Mucosa of descending colon (tissue), 3 donors: Measurements from ENCODE around the gene FANCE. TPM values are rescaled to one million over a fixed set of nuclear protein-coding genes. Genes with fewer than 3 reads are reported as not detected.

ENCODE experiments used
- ATAC-seq: fragments of 200-7000 bp; cut with Tn5 transposase; one replicate; pipeline ENCODE4 v1.9.1; 2020; ENCODE audit warnings: mild to moderate bottlenecking, moderate library complexity
- DNase-seq, 3 donors: peaks; one replicate each; pipeline ENCODE4 v3.0.0-alpha.2; 2020
- H3K36me3 ChIP-seq: fragments of 200-600 bp; one replicate; pipeline ENCODE4 v1.8.0; 2021; ENCODE audit warnings: low read depth, mild to moderate bottlenecking
- H3K4me1 ChIP-seq: fragments of 200-600 bp; one replicate; pipeline ENCODE4 v1.8.0; 2021; ENCODE audit warnings: low read depth, mild to moderate bottlenecking
- H3K4me3 ChIP-seq: fragments of 200-600 bp; one replicate; pipeline ENCODE4 v1.8.0; 2021; ENCODE audit warnings: mild to moderate bottlenecking
- H3K9me3 ChIP-seq: fragments of 200-600 bp; one replicate; pipeline ENCODE4 v1.8.0; 2021; ENCODE audit warnings: mild to moderate bottlenecking
- intact Hi-C, 2 donors: fragments of 100-400 bp; cut with DNase I in 1 of 2; cut with micrococcal nuclease in 1 of 2; formaldehyde crosslinking; loops; one replicate each; pipeline versions ENCODE4 v1.11.0 to v1.11.1; 2022; cut with DNase I, micrococcal nuclease
- total RNA-seq, 3 donors: library from RNA; stranded (reverse); fragmentation: NEBNext Ultra II Directional in 2 of 3; extraction: Animal tissue kit (Norgen Biotek cat#: 25700) in 2 of 3; gene quantifications; one replicate each; pipeline versions ENCODE4 v1.2.1 to v1.2.4, GENCODE V29; 2021 to 2023
- TF ChIP-seq, protein P1 (sequence below): fragments of 200-600 bp; IDR thresholded peaks from one replicate; pipeline ENCODE4 v1.8.0; 2022; ENCODE audit warnings: antibody characterized with exemption, mild to moderate bottlenecking
- donor health status: DM: no; HTN: no; CAD: no; lungs with moderate emphysema.
- donor health status: DM: no; HTN: no; CAD: no.
- donor health status: DM: no; HTN: yes; CAD: no.

Gene FANCE
- total RNA-seq, 3 donors from 2014 or later, result 4.1 to 5.0 (median 4.4) TPM

DNA sequence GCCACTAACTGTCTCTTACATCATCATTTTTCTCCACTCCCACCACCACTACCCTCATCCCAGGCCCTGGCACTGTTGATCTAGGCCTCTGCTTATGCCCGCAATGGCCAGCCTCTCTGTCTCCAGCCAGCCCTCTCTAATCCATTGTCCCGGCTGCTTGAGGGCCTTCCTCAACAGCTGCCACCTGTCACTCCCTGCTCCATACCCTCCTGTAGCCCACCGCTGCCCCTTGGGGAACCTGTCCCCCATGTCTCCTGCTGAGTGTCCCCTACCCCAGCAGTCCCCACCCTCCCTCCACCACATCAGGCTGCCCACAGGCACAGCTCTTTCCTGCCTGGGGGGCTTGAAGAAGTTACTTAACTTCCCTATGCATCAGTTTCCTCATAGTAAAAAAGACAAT lies 31.4 kb downstream of the FANCE start:
- Histone ChIP-seq H3K9me3 (no peaks in the 10 kb centered on the region), H3K36me3 (no peaks in the 10 kb centered on the region), H3K4me3 (no peak overlapping the region), H3K4me1 (peaks cover 26% of the 10 kb centered on the region)
- no peak for DNase-seq
- no peak for ATAC-seq
- TF ChIP-seq, protein P1, sequence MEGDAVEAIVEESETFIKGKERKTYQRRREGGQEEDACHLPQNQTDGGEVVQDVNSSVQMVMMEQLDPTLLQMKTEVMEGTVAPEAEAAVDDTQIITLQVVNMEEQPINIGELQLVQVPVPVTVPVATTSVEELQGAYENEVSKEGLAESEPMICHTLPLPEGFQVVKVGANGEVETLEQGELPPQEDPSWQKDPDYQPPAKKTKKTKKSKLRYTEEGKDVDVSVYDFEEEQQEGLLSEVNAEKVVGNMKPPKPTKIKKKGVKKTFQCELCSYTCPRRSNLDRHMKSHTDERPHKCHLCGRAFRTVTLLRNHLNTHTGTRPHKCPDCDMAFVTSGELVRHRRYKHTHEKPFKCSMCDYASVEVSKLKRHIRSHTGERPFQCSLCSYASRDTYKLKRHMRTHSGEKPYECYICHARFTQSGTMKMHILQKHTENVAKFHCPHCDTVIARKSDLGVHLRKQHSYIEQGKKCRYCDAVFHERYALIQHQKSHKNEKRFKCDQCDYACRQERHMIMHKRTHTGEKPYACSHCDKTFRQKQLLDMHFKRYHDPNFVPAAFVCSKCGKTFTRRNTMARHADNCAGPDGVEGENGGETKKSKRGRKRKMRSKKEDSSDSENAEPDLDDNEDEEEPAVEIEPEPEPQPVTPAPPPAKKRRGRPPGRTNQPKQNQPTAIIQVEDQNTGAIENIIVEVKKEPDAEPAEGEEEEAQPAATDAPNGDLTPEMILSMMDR, result no peak
- intact Hi-C loops, result no loop called here

DNA sequence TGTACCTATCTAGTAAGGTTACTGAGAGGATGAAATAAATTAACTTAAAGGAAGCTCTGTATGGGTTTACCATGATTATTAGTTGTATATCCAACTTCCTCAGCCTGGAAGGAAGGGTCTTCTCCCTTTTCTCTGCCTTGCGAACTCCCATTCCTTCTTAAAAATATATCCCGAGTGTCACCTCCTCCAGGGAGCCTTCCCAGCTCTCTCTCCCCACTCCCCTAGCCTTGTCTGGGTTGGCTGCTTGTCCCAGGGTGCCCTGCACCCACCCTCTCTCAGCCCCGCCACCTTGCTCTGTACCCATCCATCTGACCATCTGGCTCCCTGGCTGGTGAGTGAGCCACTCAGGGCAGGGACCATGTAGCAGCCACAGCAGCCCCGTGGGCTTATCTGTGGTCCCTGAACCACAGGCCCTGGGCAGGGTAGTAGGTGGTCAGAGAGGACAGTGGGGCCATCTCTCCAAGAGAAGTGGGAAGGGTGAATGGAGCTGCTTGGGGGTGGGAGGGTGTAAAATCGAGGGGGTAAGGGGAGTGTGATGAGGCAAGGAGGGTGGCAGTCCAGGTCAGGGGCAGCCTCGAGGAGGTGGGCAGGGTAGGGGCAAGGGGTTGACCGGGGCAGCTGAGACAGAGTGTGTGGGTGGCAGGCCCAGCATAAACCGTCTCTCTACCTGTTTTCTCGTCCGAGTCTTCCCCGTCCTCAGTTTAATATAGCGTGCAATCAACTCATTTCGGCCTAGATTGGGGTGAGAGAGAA lies 31.9 kb downstream of the FANCE start:
- no peak for ATAC-seq
- TF ChIP-seq, protein P1, result no peak
- Histone ChIP-seq H3K4me3 (no peak overlapping the region), H3K4me1 (peaks cover 28% of the 10 kb centered on the region), H3K9me3 (no peaks in the 10 kb centered on the region), H3K36me3 (no peaks in the 10 kb centered on the region)
- no peak for DNase-seq
- intact Hi-C loops, result no loop called here

DNA sequence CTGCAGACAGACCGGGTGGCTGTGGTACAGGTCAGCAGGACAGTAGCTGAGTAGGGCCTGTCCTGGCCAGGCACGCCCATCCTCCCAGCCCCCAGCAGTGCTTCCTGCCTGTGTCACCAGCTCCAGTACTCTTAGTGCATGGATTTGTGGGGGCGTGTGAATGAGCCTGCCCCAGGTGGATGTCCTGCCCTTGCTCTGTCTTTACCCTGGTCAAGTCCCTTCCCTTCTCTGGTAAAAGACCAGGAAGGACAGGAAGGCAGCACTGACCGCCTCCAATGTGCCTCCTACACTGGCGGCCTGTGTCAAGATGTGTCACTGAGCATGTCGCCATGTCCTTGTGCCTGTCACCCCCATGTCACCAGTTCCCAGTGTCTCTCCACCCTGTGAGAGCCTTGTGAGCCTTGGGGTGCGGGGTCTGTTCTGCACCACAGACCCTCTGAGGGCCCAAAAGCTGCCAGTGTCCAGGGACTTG lies 32.8 kb downstream of the FANCE start:
- no peak for ATAC-seq
- no peak overlapping the region for H3K4me3 ChIP-seq
- no peaks in the 10 kb centered on the region for H3K9me3 ChIP-seq
- peak in 1 of 3 donors; percentile 48 for DNase-seq
- intact Hi-C loops, result no loop called here
- H3K4me1 ChIP-seq, result peaks cover 30% of the 10 kb centered on the region
- TF ChIP-seq, protein P1, result no peak
- H3K36me3 ChIP-seq, result no peaks in the 10 kb centered on the region

GRCh38 chr6:35485402-35485877 lies 33.3 kb downstream of the FANCE start:
- DNase-seq (peak; percentile 74 to 85 (median 84)), ATAC-seq (peak; percentile 75)
- TF ChIP-seq, protein P1, result no peak
- Histone ChIP-seq H3K36me3 (no peaks in the 10 kb centered on the region), H3K4me3 (no peak overlapping the region), H3K4me1 (peaks cover 30% of the 10 kb centered on the region), H3K9me3 (no peaks in the 10 kb centered on the region)
- intact Hi-C loops, result no loop called here

DNA sequence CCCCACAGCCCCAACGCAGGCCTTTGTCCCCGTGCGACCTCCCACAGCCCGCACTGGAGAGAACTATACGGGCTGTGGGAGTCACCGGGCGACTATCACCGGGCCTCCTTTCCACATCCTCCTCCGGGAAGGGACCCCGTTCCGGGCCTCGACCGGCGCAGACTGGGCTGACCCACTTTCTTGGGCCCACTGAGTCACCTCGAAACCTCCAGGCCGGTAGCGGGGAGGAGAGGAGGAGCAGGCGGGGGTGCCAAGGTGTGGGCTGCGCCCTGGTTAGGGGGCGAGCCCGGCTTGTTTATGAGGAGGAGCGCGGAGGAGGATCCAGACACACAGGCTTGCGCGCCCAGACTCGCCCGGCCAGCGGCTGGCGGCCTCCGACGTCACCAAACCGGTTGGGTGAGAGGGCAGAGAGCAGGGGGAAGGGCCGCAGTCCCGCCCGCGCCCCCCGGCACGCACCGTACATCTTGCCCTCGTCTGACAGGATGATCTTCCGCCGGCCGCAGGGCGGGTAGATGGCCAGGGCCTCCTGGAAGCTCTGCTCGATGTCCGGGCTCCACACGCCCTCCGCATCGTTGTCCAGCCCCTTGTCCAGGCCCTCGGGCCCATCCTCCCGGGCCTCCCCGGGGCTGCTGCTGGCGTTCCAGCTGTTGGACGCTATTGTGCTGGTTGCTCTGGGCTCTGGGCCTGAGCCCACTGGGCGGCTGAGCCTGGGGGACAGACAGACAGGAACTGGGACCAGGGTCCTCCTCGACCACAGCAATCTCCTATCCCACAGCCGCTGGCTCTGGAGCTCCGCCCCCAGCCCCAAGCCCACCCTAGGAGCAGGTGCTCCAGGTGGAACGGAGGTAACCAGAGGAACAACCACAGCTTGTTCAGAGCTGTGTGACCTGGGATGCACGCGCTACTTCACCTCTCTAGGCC lies 34.1 kb downstream of the FANCE start:
- intact Hi-C loops, result no loop called here
- peak; percentile 89 to 94 (median 92) for DNase-seq
- Histone ChIP-seq H3K4me3 (no peak overlapping the region), H3K4me1 (peaks cover 30% of the 10 kb centered on the region), H3K36me3 (no peaks in the 10 kb centered on the region), H3K9me3 (no peaks in the 10 kb centered on the region)
- peak; percentile 85 for ATAC-seq
- TF ChIP-seq, protein P1, result no peak
